ENCODE measurements around the gene PCDHGB5.
"Not testable (repeated sequence)": the region's sequence is repeated elsewhere in the genome, so short reads cannot be mapped to it uniquely, and the experiment has no call there.

Gene PCDHGB5

GRCh38 chr5:141384471-141385267, 13.1 kb upstream of the PCDHGB5 start:
- DNase-seq (ENCODE audit: insufficient read length) (no peak), FAIRE-seq (no peak)
- TF ChIP-seq POLR2A (IDR thresholded peaks at IDR 0.05; ENCODE audit: low read depth, low read length) = no peak
- no peak for TF ChIP-seq TAF1 (IDR thresholded peaks at IDR 0.05; ENCODE audit: borderline replicate concordance, low read depth, low read length)
- no peak for TF ChIP-seq POLR2AphosphoS5 (IDR thresholded peaks at IDR 0.05; ENCODE audit: low read depth, low read length)

- FAIRE-seq = peak; percentile 82
- DNase-seq (ENCODE audit: insufficient read length) = not testable (repeated sequence)
These were observed 10.0 kb upstream of the PCDHGB5 start, which contains the start of gene PCDHGB4 for GRCh38 chr5:141387557-141388311. Gene PCDHGB4 (plus strand): TSS chr5:141387698. CDS start chr5:141387885, 187 bp downstream.

GRCh38 chr5:141388661-141389060, 9.1 kb upstream of the PCDHGB5 start:
- FAIRE-seq (no peak), DNase-seq (ENCODE audit: insufficient read length) (no peak)
- no peak for TF ChIP-seq POLR2A (IDR thresholded peaks at IDR 0.05; ENCODE audit: low read depth, low read length)
- TF ChIP-seq POLR2AphosphoS5 (IDR thresholded peaks at IDR 0.05; ENCODE audit: low read depth, low read length) = no peak
- TF ChIP-seq TAF1 (IDR thresholded peaks at IDR 0.05; ENCODE audit: borderline replicate concordance, low read depth, low read length) = no peak

- TF ChIP-seq POLR2A (IDR thresholded peaks at IDR 0.05; ENCODE audit: low read depth, low read length) (no peak), POLR2AphosphoS5 (IDR thresholded peaks at IDR 0.05; ENCODE audit: low read depth, low read length) (no peak), TAF1 (IDR thresholded peaks at IDR 0.05; ENCODE audit: borderline replicate concordance, low read depth, low read length) (no peak)
- DNase-seq (ENCODE audit: insufficient read length) (no peak), FAIRE-seq (no peak)
These were observed 8.3 kb upstream of the PCDHGB5 start for GRCh38 chr5:141389153-141390042.

GRCh38 chr5:141392429-141393198, 5.1 kb upstream of the PCDHGB5 start, which contains the start of gene PCDHGA8:
Gene PCDHGA8 (plus strand): TSS chr5:141392633. CDS start chr5:141392814, 181 bp downstream.
- no peak for DNase-seq (ENCODE audit: insufficient read length)
- TF ChIP-seq POLR2AphosphoS5 (IDR thresholded peaks at IDR 0.05; ENCODE audit: low read depth, low read length) = no peak
- no peak for TF ChIP-seq POLR2A (IDR thresholded peaks at IDR 0.05; ENCODE audit: low read depth, low read length)
- no peak for TF ChIP-seq TAF1 (IDR thresholded peaks at IDR 0.05; ENCODE audit: borderline replicate concordance, low read depth, low read length)
- no peak for FAIRE-seq

GRCh38 chr5:141393267-141393666, 4.5 kb upstream of the PCDHGB5 start:
- FAIRE-seq (no peak), DNase-seq (ENCODE audit: insufficient read length) (no peak)
- TF ChIP-seq POLR2A (IDR thresholded peaks at IDR 0.05; ENCODE audit: low read depth, low read length) = no peak
- TF ChIP-seq POLR2AphosphoS5 (IDR thresholded peaks at IDR 0.05; ENCODE audit: low read depth, low read length) = no peak
- TF ChIP-seq TAF1 (IDR thresholded peaks at IDR 0.05; ENCODE audit: borderline replicate concordance, low read depth, low read length) = no peak

- FAIRE-seq; DNase-seq (ENCODE audit: insufficient read length): not testable (repeated sequence)
These were observed 3.2 kb upstream of the PCDHGB5 start for GRCh38 chr5:141394401-141395187.

GRCh38 chr5:141398608-141399007, 861 bp downstream of the PCDHGB5 start:
- TF ChIP-seq POLR2AphosphoS5 (IDR thresholded peaks at IDR 0.05; ENCODE audit: low read depth, low read length) = no peak
- no peak for TF ChIP-seq TAF1 (IDR thresholded peaks at IDR 0.05; ENCODE audit: borderline replicate concordance, low read depth, low read length)
- TF ChIP-seq POLR2A (IDR thresholded peaks at IDR 0.05; ENCODE audit: low read depth, low read length) = no peak
- DNase-seq (ENCODE audit: insufficient read length) (no peak), FAIRE-seq (no peak)

GRCh38 chr5:141399555-141400258, 2.0 kb downstream of the PCDHGB5 start:
- FAIRE-seq (no peak), DNase-seq (ENCODE audit: insufficient read length) (no peak)
- no peak for TF ChIP-seq POLR2AphosphoS5 (IDR thresholded peaks at IDR 0.05; ENCODE audit: low read depth, low read length)
- no peak for TF ChIP-seq TAF1 (IDR thresholded peaks at IDR 0.05; ENCODE audit: borderline replicate concordance, low read depth, low read length)
- no peak for TF ChIP-seq POLR2A (IDR thresholded peaks at IDR 0.05; ENCODE audit: low read depth, low read length)
